HG03571 (cell line): ENCODE results near the gene BMPR2.

Experiments
- ATAC-seq: cut with Tn5 transposase; IDR thresholded peaks from one replicate; pipeline ENCODE4 v1.9.1; 2021; ENCODE audit not compliant: unreplicated experiment

The BMPR2 gene

GRCh38 chr2:202588647-202589581, 212.8 kb downstream of the BMPR2 start:
- ATAC-seq: peak; percentile 80

- ATAC-seq: no peak
These were observed 213.4 kb downstream of the BMPR2 start for GRCh38 chr2:202589582-202589949.

DNA sequence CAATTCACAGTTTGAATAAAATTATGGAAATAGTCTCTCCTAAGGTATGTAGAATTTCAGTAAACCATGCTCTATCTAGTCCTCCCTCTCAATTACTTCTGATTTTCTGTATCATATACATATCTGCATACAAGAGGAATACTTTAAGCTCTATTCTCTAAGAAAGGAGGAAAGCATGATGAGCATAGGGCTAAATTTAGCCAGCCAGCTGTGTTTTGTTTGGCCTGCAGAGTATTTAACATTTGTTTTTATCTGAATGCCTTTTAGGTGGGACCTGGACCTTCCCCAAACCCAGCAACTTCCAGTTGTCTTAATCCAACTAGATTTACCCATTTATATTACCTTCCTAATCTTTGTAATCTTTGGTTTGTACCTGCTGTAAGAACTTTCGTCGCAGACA, 216.4 kb downstream of the BMPR2 start:
- no peak for ATAC-seq

DNA sequence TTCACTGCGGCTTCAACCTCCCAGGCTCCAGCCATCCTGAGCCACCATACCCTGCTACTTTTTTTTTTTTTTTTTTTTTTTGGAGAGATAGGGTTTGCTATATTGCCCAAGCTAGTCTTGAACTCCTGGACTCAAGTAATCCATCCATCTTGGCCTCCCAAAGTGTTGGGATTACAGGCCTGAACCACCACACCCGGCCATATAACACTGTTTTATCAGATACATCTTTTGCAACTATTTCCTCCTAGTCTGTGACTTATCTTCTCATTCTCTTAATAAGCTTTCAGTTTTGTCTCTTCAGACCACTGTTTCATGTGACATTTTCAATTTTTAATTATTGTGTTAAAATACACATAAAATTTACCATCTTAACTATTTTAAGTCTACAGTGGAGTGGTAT, 223.0 kb downstream of the BMPR2 start:
- ATAC-seq: no peak

- ATAC-seq: no peak
These were observed 223.8 kb downstream of the BMPR2 start for GRCh38 chr2:202599911-202600310.

DNA sequence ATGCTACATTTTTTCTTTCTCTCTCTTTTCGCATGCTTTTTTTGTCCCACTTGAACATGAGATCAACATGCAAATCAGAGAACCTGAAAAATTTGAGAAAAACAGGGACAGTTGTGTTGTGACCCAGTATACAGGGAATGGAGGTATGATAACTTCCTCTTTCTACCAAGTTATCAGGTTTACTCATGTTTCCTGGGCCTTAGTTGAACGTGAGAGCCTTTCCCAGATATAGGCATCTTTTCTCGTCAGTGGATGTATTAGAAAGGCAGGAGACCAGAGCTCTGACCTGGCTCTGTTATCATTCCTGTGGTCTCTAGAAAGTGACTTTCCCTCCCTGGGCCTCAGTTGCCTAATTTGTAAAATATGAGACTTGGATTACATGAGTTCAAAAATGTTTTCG, 228.6 kb downstream of the BMPR2 start:
- ATAC-seq: no peak

- ATAC-seq: no peak
These were observed 229.0 kb downstream of the BMPR2 start for GRCh38 chr2:202605174-202605573.

- ATAC-seq: no peak
These were observed 232.2 kb downstream of the BMPR2 start for GRCh38 chr2:202608142-202608852.

DNA sequence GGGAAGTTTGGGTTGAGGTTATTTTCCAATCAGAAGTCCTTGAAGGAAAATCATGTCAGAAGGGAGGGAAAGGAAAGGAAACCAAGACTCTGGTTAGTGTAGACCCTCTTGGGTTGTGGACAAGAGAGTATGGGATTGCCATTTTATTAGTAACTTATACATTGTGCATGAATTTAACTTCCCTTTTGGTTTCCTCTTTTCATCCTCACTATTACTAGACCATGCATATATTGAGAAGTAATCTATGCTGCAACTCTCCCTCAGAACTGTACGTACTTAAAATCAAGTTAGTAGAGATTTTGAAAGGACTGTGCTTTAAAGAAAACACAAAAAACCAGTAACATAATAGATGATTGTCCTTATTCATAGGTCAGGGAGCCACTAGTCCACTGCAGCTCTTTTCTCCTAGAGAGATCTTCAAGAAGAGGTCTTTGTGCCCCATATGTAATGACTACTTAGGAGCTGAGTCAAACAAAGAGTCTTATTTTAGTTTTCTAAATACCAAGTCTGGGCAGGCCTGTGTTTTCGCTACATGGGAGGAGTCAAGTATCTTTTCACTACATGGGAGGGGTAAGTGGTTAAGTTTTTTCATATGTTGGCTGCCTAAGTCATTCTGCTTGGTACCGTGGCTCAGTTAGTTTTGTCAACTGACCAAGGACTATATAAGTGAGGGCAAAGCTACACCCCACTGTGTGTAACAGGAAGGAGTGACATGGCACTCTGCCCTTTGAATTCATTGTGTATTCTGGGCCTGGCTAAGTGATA, 233.4 kb downstream of the BMPR2 start:
- peak; percentile 89 for ATAC-seq

DNA sequence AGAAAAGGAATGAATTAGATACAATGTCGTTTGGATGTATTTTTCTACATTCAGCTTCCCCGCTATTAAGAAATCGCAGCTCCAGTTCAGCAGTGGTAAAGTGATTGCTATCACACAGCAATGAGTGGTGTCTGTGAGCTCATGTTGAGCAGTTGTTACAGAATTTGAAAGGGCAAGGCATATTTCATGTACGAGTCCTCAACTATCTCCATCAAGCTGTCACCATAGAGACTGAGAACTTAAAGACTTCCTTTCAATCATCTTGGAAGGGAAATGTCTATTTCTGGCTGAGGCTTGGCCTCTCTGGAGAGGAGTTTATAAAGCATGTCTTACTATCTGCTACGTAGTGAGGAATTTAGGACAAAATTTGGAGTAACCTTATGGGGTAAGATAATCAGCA, 234.3 kb downstream of the BMPR2 start:
- no peak for ATAC-seq

GRCh38 chr2:202612145-202612544, 236.0 kb downstream of the BMPR2 start:
- no peak for ATAC-seq

DNA sequence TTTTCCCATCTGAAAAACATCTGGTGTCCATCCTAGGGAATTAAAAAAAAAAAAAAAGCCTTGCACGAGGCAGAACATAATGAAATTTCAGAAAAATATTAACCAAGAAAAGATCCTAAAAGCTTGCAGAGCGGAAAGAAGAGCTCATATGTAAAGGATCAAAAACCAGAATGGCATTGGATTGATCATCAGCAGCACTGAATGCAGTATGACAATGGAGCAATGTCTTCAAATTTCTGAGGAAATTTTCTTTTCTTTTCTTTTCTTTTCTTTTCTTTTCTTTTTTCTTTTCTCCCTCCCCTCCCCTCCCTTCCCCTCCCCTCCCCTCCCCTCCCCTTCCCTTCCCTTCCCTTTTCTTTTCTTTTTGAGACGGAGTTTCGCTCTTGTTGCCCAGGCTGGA, 237.4 kb downstream of the BMPR2 start:
- no peak for ATAC-seq
